K562 (cell line): ENCODE measurements around the gene FARP2.

ENCODE experiments used
- CAMTA2 ChIP-seq: fragments of 250-450 bp; sonication (Bioruptor Pico); conservative IDR thresholded peaks from 2 replicates; pipeline ENCODE4 v1.5.1; 2022
- HDGF ChIP-seq: fragments of 450-650 bp; IDR thresholded peaks from 2 replicates; pipeline ENCODE4 v1.6.1; 2016

- no peak for TF ChIP-seq HDGF
- no peak for TF ChIP-seq CAMTA2 (CRISPR knock-in tag)
Observed at GRCh38 chr2:241465543-241465942, 109.5 kb downstream of the FARP2 start.
